ENCODE data around the gene CLP1. TPM values are rescaled to one million over a fixed set of nuclear protein-coding genes. Genes with fewer than 3 reads are reported as not detected.

CLP1 gene
- total RNA-seq, 3 donors from 2014 or later (not counting 1 experiment from before 2014, with no cell fraction given), result 18.5 to 23.1 (median 22.8) TPM

- peak overlapping the region; percentile 45 for H3K4me3 ChIP-seq (ENCODE audit: low read length)
- H3K36me3 ChIP-seq (ENCODE audit: control insufficient read depth, insufficient read depth, low read length), result no peaks in the 10 kb centered on the region
- H3K4me1 ChIP-seq (ENCODE audit: control insufficient read depth, insufficient read depth, low read length), result peaks cover 24% of the 10 kb centered on the region
- no peak overlapping the region for H3K27ac ChIP-seq (ENCODE audit: low read length)
- intact Hi-C loops (cut with micrococcal nuclease), result no loop called here
- Mint-ChIP-seq H3K9me3 (no peaks in the 10 kb centered on the region), H3K4me3 (peak overlapping the region; percentile 89), H3K27ac (peak overlapping the region in 1 of 2 donors; percentile 75), H3K36me3 (no peaks in the 10 kb centered on the region), H3K4me1 (peaks cover 9 to 19% of the 10 kb centered on the region in 2 donors), H3K27me3 (ENCODE audit: low read depth in 2 of 2) (peaks cover 36 to 37% of the 10 kb centered on the region in 2 donors)
- DNase-seq, result peak in 1 of 2 donors; percentile 38
- ATAC-seq, result peak; percentile 22 to 44 (median 42)
- TF ChIP-seq CTCF (IDR thresholded peaks at IDR 0.05), result no peak
- H3K27me3 ChIP-seq (ENCODE audit: control insufficient read depth, insufficient read depth, low read length), result peaks cover 15% of the 10 kb centered on the region
- 2% methylated on average over 17 of the region's 19 CpGs for WGBS (ENCODE audit: insufficient coverage)
- no peaks in the 10 kb centered on the region for H3K9me3 ChIP-seq (ENCODE audit: control insufficient read depth, insufficient read depth, low read length)
These were observed 18.7 kb upstream of the CLP1 start for GRCh38 chr11:57638811-57639320.

- H3K36me3 Mint-ChIP-seq, result no peaks in the 10 kb centered on the region
- Histone ChIP-seq H3K27ac (ENCODE audit: low read length) (no peak overlapping the region), H3K4me3 (ENCODE audit: low read length) (no peak overlapping the region), H3K36me3 (ENCODE audit: control insufficient read depth, insufficient read depth, low read length) (no peaks in the 10 kb centered on the region), H3K27me3 (ENCODE audit: control insufficient read depth, insufficient read depth, low read length) (peaks cover 16% of the 10 kb centered on the region), H3K9me3 (ENCODE audit: control insufficient read depth, insufficient read depth, low read length) (no peaks in the 10 kb centered on the region), H3K4me1 (ENCODE audit: control insufficient read depth, insufficient read depth, low read length) (peaks cover 24% of the 10 kb centered on the region)
- H3K4me1 Mint-ChIP-seq, result peaks cover 9 to 19% of the 10 kb centered on the region in 2 donors
- no peak for TF ChIP-seq CTCF (IDR thresholded peaks at IDR 0.05)
- ATAC-seq, result peak in 2 of 3 donors; percentile 3 to 19
- H3K27ac Mint-ChIP-seq, result peak overlapping the region in 1 of 2 donors; percentile 75
- WGBS (ENCODE audit: insufficient coverage), result 36% methylated on average over 10 of the region's 15 CpGs
- H3K4me3 Mint-ChIP-seq, result peak overlapping the region; percentile 89
- no peaks in the 10 kb centered on the region for H3K9me3 Mint-ChIP-seq
- peaks cover 32 to 33% of the 10 kb centered on the region in 2 donors for H3K27me3 Mint-ChIP-seq (ENCODE audit: low read depth in 2 of 2)
- peak in 1 of 2 donors; percentile 23 for DNase-seq
- intact Hi-C loops (cut with micrococcal nuclease), result loop anchor here (2.0 kb wide), 1 partner anchor 183 kb away; no protein-coding TSS in a partner anchor
These were observed 18.1 kb upstream of the CLP1 start for GRCh38 chr11:57639321-57640067.

- H3K9me3 Mint-ChIP-seq, result no peaks in the 10 kb centered on the region
- peaks cover 18% of the 10 kb centered on the region for H3K27me3 ChIP-seq (ENCODE audit: control insufficient read depth, insufficient read depth, low read length)
- no peaks in the 10 kb centered on the region for H3K9me3 ChIP-seq (ENCODE audit: control insufficient read depth, insufficient read depth, low read length)
- intact Hi-C loops (cut with micrococcal nuclease), result loop anchor here (2.0 kb wide), 1 partner anchor 183 kb away; no protein-coding TSS in a partner anchor
- TF ChIP-seq CTCF (IDR thresholded peaks at IDR 0.05), result no peak
- peak overlapping the region in 1 of 2 donors; percentile 4 for H3K27ac Mint-ChIP-seq
- 80% methylated on average over 9 of the region's 9 CpGs for WGBS (ENCODE audit: insufficient coverage)
- no peak overlapping the region for H3K4me3 Mint-ChIP-seq
- peaks cover 27 to 32% of the 10 kb centered on the region in 2 donors for H3K27me3 Mint-ChIP-seq (ENCODE audit: low read depth in 2 of 2)
- ATAC-seq (no peak), DNase-seq (no peak)
- no peaks in the 10 kb centered on the region for H3K36me3 Mint-ChIP-seq
- H3K4me3 ChIP-seq (ENCODE audit: low read length), result no peak overlapping the region
- no peak overlapping the region for H3K27ac ChIP-seq (ENCODE audit: low read length)
- H3K36me3 ChIP-seq (ENCODE audit: control insufficient read depth, insufficient read depth, low read length), result no peaks in the 10 kb centered on the region
- H3K4me1 Mint-ChIP-seq, result peaks cover 9 to 19% of the 10 kb centered on the region in 2 donors
- peaks cover 24% of the 10 kb centered on the region for H3K4me1 ChIP-seq (ENCODE audit: control insufficient read depth, insufficient read depth, low read length)
These were observed 17.3 kb upstream of the CLP1 start for GRCh38 chr11:57640068-57640800.
